DOHH2 (cell line): ENCODE data around the gene MMEL1.
"Not testable (repeated sequence)": the region's sequence is repeated elsewhere in the genome, so short reads cannot be mapped to it uniquely, and the experiment has no call there.

Source experiments
- H3F3A ChIP-seq: fragments of 200-600 bp; sonication (generic), shearing (Covaris generic); 2 replicates; pipeline ENCODE4 v1.6.0; 2016; ENCODE audit warnings: antibody characterized with exemption, mild to moderate bottlenecking; ENCODE audit not compliant: control insufficient read depth, insufficient read depth
- H3K27ac ChIP-seq: fragments of 200-600 bp; sonication (generic); 2 replicates; pipeline ENCODE4 v1.5.1; 2014; ENCODE audit warnings: low read depth, mild to moderate bottlenecking, low read length, moderate library complexity
- H3K27me3 ChIP-seq: fragments of 200-600 bp; sonication (generic); 2 replicates; pipeline ENCODE4 v1.6.1; 2014; ENCODE audit warnings: mild to moderate bottlenecking, low read length, mixed read lengths; ENCODE audit not compliant: control insufficient read depth
- H3K36me3 ChIP-seq: fragments of 200-600 bp; sonication (generic); 2 replicates; pipeline ENCODE4 v1.6.1; 2014; ENCODE audit warnings: mild to moderate bottlenecking, low read length, moderate library complexity, mixed read lengths; ENCODE audit not compliant: control insufficient read depth
- H3K4me1 ChIP-seq: fragments of 200-600 bp; sonication (generic); 2 replicates; pipeline ENCODE4 v1.6.1; 2014; ENCODE audit warnings: mild to moderate bottlenecking, low read length, mixed read lengths; ENCODE audit not compliant: control insufficient read depth
- H3K4me2 ChIP-seq: fragments of 200-600 bp; sonication (generic); 2 replicates; pipeline ENCODE4 v1.6.0; 2014; ENCODE audit warnings: mild to moderate bottlenecking, low read length, moderate library complexity
- H3K4me3 ChIP-seq: fragments of 200-600 bp; sonication (generic); 2 replicates; pipeline ENCODE4 v1.5.1; 2014; ENCODE audit warnings: mild to moderate bottlenecking, low read length, mixed read lengths
- H3K79me2 ChIP-seq: fragments of 200-600 bp; sonication (generic); 2 replicates; pipeline ENCODE4 v1.6.1; 2014; ENCODE audit warnings: mild to moderate bottlenecking, low read length, mixed read lengths; ENCODE audit not compliant: control insufficient read depth
- H3K9me2 ChIP-seq: fragments of 200-600 bp; sonication (generic); replicated peaks from 2 replicates; pipeline ENCODE4 v1.6.1; 2014; ENCODE audit warnings: mild to moderate bottlenecking, low read length, mixed read lengths; ENCODE audit not compliant: control insufficient read depth
- H3K9me3 ChIP-seq: fragments of 200-600 bp; sonication (generic); 2 replicates; pipeline ENCODE4 v1.6.1; 2014; ENCODE audit warnings: antibody characterized with exemption, low read length, mixed read lengths; ENCODE audit not compliant: control insufficient read depth, insufficient read depth
- H4K20me1 ChIP-seq: fragments of 200-600 bp; sonication (generic); 2 replicates; pipeline ENCODE4 v1.6.0; 2014; ENCODE audit warnings: low read depth, mild to moderate bottlenecking, antibody characterized with exemption, low read length, moderate library complexity; ENCODE audit not compliant: control insufficient read depth, insufficient read depth
- CTCF ChIP-seq: fragments of 200-600 bp; sonication (generic); IDR thresholded peaks from one replicate; pipeline ENCODE4 v1.5.1; 2014; ENCODE audit warnings: antibody characterized with exemption, mild to moderate bottlenecking, low read depth, low read length; ENCODE audit not compliant: poor library complexity, severe bottlenecking
- EZH2phosphoT487 ChIP-seq: fragments of 200-600 bp; sonication (generic); IDR thresholded peaks from 2 replicates; pipeline ENCODE4 v1.6.1; 2017; ENCODE audit warnings: borderline replicate concordance, mild to moderate bottlenecking, antibody characterized with exemption, low read length, moderate library complexity, mixed read lengths

MMEL1 gene, protein sequence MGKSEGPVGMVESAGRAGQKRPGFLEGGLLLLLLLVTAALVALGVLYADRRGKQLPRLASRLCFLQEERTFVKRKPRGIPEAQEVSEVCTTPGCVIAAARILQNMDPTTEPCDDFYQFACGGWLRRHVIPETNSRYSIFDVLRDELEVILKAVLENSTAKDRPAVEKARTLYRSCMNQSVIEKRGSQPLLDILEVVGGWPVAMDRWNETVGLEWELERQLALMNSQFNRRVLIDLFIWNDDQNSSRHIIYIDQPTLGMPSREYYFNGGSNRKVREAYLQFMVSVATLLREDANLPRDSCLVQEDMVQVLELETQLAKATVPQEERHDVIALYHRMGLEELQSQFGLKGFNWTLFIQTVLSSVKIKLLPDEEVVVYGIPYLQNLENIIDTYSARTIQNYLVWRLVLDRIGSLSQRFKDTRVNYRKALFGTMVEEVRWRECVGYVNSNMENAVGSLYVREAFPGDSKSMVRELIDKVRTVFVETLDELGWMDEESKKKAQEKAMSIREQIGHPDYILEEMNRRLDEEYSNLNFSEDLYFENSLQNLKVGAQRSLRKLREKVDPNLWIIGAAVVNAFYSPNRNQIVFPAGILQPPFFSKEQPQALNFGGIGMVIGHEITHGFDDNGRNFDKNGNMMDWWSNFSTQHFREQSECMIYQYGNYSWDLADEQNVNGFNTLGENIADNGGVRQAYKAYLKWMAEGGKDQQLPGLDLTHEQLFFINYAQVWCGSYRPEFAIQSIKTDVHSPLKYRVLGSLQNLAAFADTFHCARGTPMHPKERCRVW

DNA sequence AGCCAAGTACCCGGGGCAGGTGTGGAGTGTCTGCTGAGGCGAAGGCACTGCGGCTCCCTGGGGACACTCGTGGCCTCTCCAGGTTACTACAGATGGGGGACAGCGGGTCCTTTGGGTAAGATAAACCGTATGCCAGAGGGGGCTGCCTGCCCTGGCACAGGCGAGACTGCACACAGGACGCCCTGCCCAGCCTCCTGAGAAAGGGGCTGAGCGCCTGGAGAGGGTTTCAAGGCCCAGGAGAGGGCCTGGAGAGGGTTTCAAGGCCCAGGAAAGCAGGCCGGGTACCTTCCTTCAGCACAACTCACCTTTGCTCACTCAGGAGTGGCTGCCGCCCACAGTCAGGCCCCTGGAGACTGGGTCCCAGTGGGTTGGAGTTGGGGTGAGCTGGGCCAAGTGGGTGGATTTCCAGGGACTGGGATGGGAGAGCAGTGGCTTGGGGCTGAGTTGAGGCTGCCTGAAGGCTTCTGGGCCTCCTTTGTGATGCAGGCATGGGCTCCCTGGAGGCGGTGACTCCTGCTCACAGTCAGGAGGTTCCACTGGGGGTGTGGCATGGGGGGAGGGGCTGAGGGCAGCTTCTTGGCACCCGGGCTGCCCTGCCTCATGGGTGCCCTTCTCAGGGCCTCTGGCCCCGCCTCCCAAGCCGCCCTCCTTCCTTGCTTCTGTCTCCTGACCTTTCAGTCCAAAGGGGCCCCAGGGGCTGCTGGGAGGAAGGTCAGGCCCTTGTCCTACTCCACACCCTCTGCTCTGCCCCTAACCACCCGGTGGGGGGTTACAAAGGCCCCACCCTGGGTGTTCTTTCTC is at the start of gene MMEL1:
TSS of gene MMEL1 (minus strand) at position 456 of the 801 bp plus-strand sequence. CDS start 3,532 bp downstream, outside the sequence.
- H3K9me2 ChIP-seq = no peaks in the 10 kb centered on the region
- no peaks in the 10 kb centered on the region for H3K4me1 ChIP-seq
- H3K4me3 ChIP-seq = no peak within 1 kb of the TSS
- no peak within 1 kb of the TSS for H3K27ac ChIP-seq
- peaks cover 28% of the 10 kb centered on the region for H3K9me3 ChIP-seq
- H3F3A ChIP-seq = no peaks in the 10 kb centered on the region
- TF ChIP-seq CTCF (no peak), EZH2phosphoT487 (no peak)
- no peaks in the 10 kb centered on the region for H3K27me3 ChIP-seq
- no peaks in the 10 kb centered on the region for H3K36me3 ChIP-seq
- H4K20me1 ChIP-seq = no peaks in the 10 kb centered on the region
- H3K4me2 ChIP-seq = no peak within 1 kb of the TSS
- no peaks in the 10 kb centered on the region for H3K79me2 ChIP-seq

GRCh38 chr1:2676726-2677125 is 43.9 kb upstream of the MMEL1 start:
- not testable (repeated sequence) for H3K9me3 ChIP-seq, H3K4me1 ChIP-seq, H3K27ac ChIP-seq, H4K20me1 ChIP-seq, H3K9me2 ChIP-seq, H3F3A ChIP-seq, H3K4me2 ChIP-seq, H3K4me3 ChIP-seq, H3K79me2 ChIP-seq, H3K27me3 ChIP-seq, H3K36me3 ChIP-seq

DNA sequence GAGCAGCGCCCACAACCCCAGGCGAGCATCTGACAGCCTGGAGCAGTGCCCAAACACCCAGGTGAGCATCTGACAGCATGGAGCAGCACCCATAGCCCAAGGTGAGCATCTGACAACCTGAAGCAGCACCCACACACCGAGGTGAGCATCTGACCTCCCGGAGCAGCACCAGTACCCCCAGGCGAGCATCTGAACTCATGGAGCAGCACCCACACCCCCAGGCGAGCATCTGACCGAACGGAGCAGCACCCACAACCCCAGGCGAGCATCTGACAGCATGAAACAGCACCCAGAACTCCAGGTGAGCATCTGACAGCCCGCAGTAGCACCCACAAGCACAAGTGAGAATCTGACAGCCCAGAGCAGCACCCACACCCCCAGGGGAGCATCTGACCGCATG is 38.8 kb upstream of the MMEL1 start:
- not testable (repeated sequence) for H3K4me3 ChIP-seq, H4K20me1 ChIP-seq, H3F3A ChIP-seq, H3K79me2 ChIP-seq, H3K9me2 ChIP-seq, H3K4me2 ChIP-seq, H3K36me3 ChIP-seq, H3K27ac ChIP-seq, H3K4me1 ChIP-seq, H3K27me3 ChIP-seq, H3K9me3 ChIP-seq

DNA sequence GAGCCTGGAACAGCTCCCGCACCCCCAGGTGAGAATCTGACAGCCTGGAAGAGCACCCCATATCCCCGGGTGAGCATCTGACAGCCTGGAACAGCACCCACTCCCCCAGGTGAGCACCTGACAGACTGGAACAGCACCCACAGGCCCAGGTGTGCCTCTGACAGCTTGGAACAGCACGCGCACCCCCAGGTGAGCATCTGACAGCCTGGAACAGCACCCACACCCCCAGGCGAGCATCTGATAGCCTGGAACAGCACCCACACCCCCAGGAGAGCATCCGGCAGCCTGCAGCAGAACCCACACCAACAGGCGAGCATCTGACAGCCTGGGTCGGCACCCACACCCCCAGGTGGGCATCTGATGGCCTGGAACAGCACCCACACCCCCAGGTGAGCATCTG is 27.0 kb upstream of the MMEL1 start:
- H3K36me3 ChIP-seq, H3K79me2 ChIP-seq, H3K4me3 ChIP-seq, H3K27ac ChIP-seq, H3K9me2 ChIP-seq, H3K9me3 ChIP-seq, H4K20me1 ChIP-seq, H3K27me3 ChIP-seq, H3K4me1 ChIP-seq, H3F3A ChIP-seq, H3K4me2 ChIP-seq: not testable (repeated sequence)

- H3F3A ChIP-seq, H3K4me1 ChIP-seq, H3K27ac ChIP-seq, H4K20me1 ChIP-seq, H3K9me2 ChIP-seq, H3K4me2 ChIP-seq, H3K27me3 ChIP-seq, H3K36me3 ChIP-seq, H3K79me2 ChIP-seq, H3K9me3 ChIP-seq, H3K4me3 ChIP-seq: not testable (repeated sequence)
Observed at GRCh38 chr1:2657909-2658308, 25.1 kb upstream of the MMEL1 start.

DNA sequence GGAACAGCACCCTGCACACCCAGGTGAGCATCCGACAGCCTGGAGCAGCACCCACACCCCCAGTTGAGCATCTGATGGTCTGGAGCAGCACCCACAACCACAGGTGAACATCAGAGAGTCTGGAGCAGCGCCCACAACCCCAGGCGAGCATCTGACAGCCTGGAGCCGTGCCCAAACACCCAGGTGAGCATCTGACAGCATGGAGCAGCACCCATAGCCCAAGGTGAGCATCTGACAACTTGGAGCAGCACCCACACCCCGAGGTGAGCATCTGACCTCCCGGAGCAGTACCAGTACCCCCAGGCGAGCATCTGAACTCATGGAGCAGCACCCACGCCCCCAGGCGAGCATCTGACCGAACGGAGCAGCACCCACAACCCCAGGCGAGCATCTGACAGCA is 24.3 kb upstream of the MMEL1 start:
- H3K27me3 ChIP-seq, H3K9me3 ChIP-seq, H3F3A ChIP-seq, H3K9me2 ChIP-seq, H3K4me1 ChIP-seq, H3K4me3 ChIP-seq, H3K36me3 ChIP-seq, H3K79me2 ChIP-seq, H4K20me1 ChIP-seq, H3K27ac ChIP-seq, H3K4me2 ChIP-seq: not testable (repeated sequence)
